ENCODE measurements around the gene DSG3.

DSG3 gene

DNA sequence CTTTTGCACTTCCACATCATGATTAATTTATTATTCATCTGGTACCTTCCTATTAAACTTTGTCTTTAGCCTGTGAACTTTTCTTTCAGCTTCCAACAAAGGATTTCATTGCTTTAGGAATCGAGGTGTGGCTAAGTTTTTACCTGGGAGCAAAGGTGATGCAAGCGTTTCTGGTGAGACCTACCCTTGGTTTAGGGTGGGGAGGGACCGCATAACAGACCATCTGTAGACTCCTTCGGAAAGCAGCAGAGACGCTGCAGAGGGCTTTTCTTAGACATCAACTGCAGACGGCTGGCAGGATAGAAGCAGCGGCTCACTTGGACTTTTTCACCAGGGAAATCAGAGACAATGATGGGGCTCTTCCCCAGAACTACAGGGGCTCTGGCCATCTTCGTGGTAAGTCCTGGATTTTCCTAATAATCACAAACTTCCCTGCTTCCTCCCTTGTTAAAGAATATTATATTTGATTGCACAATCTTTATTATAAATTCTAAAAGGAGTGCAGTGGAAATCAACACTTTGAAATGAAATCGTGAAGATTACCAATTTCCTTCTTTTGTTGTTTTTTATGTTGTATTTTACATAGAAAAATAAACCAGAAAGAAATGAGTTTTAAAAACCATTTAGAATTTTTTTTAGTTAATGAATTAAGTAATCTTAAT, at the start of gene DSG3:
Gene DSG3 (plus strand): TSS at position 212 of the 662 bp plus-strand sequence. CDS start 137 bp downstream, at position 349.
- no peak for DNase-seq (ENCODE audit: low read depth)

- DNase-seq (ENCODE audit: low read depth), result no peak
Measured at GRCh38 chr18:31398191-31398590, 49.4 kb upstream of the DSG3 start.

GRCh38 chr18:31399306-31400032, 48.1 kb upstream of the DSG3 start:
- no peak for DNase-seq (ENCODE audit: low read depth)

DNA sequence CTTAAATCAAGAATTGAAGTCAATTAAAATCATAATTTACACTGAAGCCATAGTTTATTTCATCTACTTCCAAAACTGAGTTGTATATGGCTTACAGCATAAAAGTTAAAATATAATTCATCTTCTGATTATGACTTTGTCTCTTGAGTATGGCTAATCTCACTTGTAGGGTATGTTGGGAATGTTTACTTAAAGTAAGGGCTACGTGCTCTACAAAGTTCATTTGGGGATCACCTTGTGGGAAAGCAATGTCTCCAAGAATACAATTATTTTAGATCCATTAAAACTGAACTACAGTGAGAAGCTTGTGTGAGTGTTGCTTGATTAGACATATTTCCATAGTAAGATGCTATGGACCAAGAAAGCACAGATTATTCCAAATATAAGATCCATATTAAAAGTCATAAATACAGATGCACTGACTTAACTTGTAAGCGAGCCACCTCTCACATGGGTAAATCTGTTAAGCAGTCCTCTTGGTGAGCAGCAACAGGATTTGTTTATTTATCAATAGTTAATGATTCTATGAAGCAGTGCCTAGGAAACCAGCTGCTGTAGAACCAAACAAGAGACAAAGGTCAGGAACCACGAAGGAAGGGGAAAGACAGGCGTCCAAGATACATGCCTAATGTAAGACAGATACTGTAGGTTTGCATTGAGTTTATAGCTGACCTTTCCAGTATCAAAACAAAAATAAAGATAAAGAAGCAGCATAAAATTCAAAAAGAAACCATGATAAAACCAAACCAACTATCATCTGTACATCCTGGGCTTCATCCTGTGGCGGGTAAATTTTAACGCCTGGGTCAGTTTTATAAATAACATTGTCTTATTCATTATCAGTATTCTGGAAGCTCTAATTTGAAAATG, 46.1 kb upstream of the DSG3 start:
- DNase-seq (ENCODE audit: low read depth), result no peak

- DNase-seq (ENCODE audit: low read depth), result no peak
Measured at GRCh38 chr18:31402026-31402373, 45.5 kb upstream of the DSG3 start.

- no peak for DNase-seq (ENCODE audit: low read depth)
Measured at GRCh38 chr18:31403409-31403808, 44.1 kb upstream of the DSG3 start.

DNA sequence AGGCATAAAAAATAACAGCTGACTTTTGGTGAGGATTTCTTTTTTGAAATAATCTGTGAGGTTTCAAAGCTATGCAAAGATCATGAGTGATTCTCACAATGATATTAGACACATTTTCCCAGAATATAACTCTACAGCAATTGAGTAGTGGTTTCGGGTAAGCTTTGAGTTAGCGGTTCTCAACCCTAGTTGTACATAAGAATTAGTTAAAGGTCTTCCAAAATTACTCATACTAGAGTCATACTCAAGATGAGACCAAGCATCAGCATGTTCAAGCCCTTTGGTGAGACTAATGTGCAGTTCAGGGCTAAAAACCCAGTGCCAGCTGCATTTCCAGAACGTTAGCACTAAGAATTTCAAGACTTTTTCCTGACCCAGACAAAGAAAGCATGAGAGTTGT, 39.9 kb upstream of the DSG3 start:
- no peak for DNase-seq (ENCODE audit: low read depth)

GRCh38 chr18:31409276-31409675, 38.3 kb upstream of the DSG3 start:
- DNase-seq (ENCODE audit: low read depth), result no peak

- DNase-seq (ENCODE audit: low read depth), result no peak
Measured at GRCh38 chr18:31410716-31411483, 36.6 kb upstream of the DSG3 start.

GRCh38 chr18:31413137-31413536, 34.4 kb upstream of the DSG3 start:
- DNase-seq (ENCODE audit: low read depth), result no peak

DNA sequence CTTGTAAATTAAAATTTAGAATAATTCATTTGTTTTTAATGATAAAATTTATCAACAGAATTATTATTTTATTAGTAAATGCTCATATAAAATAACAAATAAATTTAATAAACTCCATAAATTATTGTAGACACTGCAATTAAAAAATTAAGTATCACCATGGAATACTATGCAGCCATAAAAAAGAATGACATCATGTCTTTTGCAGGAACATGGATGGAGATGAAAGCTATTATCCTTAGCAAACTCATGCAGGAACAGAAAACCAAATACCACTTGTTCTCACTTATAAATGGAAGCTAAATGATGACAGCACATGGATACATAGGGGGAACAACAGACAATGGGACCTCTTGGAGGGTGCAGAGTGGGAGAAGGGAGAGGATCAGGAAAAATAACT, 29.7 kb upstream of the DSG3 start:
- DNase-seq (ENCODE audit: low read depth), result no peak

GRCh38 chr18:31419457-31419932, 28.0 kb upstream of the DSG3 start:
- DNase-seq (ENCODE audit: low read depth), result no peak

- DNase-seq (ENCODE audit: low read depth), result no peak
Measured at GRCh38 chr18:31420032-31420431, 27.5 kb upstream of the DSG3 start.

- no peak for DNase-seq (ENCODE audit: low read depth)
Measured at GRCh38 chr18:31420524-31420923, 27.0 kb upstream of the DSG3 start.

GRCh38 chr18:31424383-31424988, 23.1 kb upstream of the DSG3 start:
- no peak for DNase-seq (ENCODE audit: low read depth)

DNA sequence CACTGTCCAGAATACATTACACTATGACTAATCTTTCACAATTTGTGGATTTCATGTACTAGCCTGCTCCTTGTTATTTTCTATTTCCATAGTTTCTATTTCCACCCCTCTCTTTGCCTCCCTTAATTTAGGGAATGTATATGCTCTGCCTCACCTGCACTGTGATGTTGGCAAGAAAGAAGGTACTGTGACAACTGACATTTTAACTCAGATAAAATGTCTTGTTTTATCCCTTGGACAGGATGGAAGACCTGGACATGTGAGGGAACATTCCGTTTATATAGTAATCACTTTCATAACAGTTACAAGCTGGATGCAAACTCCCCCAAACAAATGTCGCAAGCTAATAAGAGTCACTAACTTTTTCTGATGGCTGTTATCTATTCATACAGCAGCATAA, 21.5 kb upstream of the DSG3 start:
- no peak for DNase-seq (ENCODE audit: low read depth)

DNA sequence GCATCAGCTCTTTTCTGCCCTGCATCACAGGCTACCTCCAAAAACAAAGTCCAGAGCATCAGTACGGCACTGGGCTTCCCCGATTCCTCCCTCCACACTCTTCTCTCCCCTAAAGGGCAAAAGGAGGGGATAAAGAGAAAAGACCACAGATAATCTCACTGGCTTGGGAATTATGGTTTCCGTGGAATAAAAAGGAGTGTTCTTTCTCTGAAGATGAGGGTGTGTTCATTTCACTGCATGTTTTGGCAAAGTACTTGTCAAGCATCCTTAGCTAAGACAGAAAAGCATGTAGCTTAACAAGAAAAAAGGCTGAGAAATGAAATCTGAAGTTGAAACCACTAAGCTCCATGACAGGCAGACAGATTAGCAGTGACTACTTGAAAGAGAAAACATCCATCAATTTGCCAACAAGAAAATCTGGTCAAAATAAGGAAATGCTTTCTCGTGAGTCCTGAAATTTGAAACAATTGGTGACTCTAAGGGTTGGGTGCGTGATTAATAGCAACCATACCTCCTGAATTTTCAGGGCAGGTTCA, 20.6 kb upstream of the DSG3 start:
- DNase-seq (ENCODE audit: low read depth), result no peak

GRCh38 chr18:31428211-31428610, 19.3 kb upstream of the DSG3 start:
- DNase-seq (ENCODE audit: low read depth), result no peak

DNA sequence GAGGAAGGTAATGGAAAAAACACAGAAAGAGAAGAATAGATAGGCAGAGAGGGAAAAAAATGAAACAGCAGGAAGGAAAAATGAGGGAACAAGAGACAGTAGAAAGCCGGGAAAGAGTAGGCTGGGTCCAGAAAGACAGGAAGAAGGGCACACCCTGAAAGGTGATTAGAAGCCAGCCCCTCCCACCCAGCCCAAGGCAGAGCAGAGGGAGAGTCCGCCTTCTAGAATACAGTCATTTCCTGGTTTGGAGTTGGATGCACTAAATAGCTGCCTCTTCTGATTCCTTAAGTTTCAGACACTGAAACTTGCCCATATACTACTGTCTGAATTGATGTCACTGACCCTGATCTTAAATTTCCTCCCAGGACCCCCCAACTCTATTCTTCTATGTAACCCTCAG, 17.9 kb upstream of the DSG3 start:
- no peak for DNase-seq (ENCODE audit: low read depth)

- DNase-seq (ENCODE audit: low read depth), result no peak
Measured at GRCh38 chr18:31430072-31430471, 17.5 kb upstream of the DSG3 start.

DNA sequence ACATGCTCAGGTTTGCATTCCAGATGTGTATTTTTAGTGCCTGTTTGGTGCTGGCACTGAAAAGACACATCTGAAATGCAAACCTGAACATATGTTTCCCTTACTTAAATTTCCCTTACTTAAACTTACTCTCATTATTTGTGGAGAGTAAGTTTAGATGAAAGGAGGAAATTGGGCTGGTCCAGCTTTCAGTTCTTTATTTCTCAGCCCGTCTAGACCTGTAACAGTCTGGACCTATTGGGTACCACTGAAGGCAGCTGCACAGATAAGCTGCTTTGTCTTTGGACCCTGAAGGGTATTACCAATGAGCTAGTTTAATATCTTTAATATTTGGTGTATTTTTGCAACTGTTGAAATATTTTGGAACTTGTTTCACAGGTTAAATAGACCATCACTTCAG, 17.0 kb upstream of the DSG3 start:
- no peak for DNase-seq (ENCODE audit: low read depth)
